H1 (cell line): ENCODE data around the gene ARNT2. TPM values are rescaled to one million over a fixed set of nuclear protein-coding genes. Genes with fewer than 3 reads are reported as not detected.

Source experiments
- BCL11A ChIP-seq, 2 experiments: IDR thresholded peaks; one replicate each; pipeline ENCODE4 v1.6.1; 2011; ENCODE audit warnings: low read depth in 2 of 2, low read length in 2 of 2, mild to moderate bottlenecking in 2 of 2
- CBX5 ChIP-seq: fragments of 300-800, 300-1000 bp; sonication (generic); IDR thresholded peaks from 2 replicates; pipeline ENCODE4 v1.7.1; 2016; ENCODE audit warnings: antibody characterized with exemption, low read length, low read depth
- CHD7 ChIP-seq: fragments of 300-600 bp; sonication (generic); IDR thresholded peaks from 2 replicates; pipeline ENCODE4 v1.7.1; 2012; ENCODE audit warnings: low read length, moderate library complexity, mild to moderate bottlenecking, inconsistent platforms; ENCODE audit not compliant: insufficient replicate concordance
- CTCF ChIP-seq, 3 experiments: IDR thresholded peaks; 1 replicate in 2 of 3; 2 replicates in 1 of 3; pipeline versions ENCODE4 v1.5.1 to v1.6.1; 2011; ENCODE audit warnings: low read length in 3 of 3, mild to moderate bottlenecking in 3 of 3, inconsistent platforms in 2 of 3, low read depth in 1 of 3, moderate library complexity in 1 of 3; ENCODE audit not compliant: insufficient read depth in 1 of 3; ENCODE audit errors: control extremely low read depth in 1 of 3
- RXRA ChIP-seq: IDR thresholded peaks from 2 replicates; pipeline ENCODE4 v1.6.1; 2011; ENCODE audit warnings: low read depth, mild to moderate bottlenecking, low read length, moderate library complexity; ENCODE audit not compliant: insufficient read depth
- SIX5 ChIP-seq: IDR thresholded peaks from 2 replicates; pipeline ENCODE4 v1.6.1; 2011; ENCODE audit warnings: mild to moderate bottlenecking, low read depth, low read length
- polyA plus RNA-seq, 7 experiments: library from polyadenylated mRNA; depleted of rRNA in 3 of 7; stranded (reverse) in 5 of 7; unstranded in 2 of 7; fragments of >200 nt in 5 of 7; fragments of 200-250 nt in 2 of 7; gene quantifications; 1 replicate in 5 of 7; 2 replicates in 1 of 7; 4 replicates in 1 of 7; pipeline versions ENCODE4 v1.2.1 to v1.2.3, GENCODE V29; 2011 to 2013; ENCODE audit warnings: missing spikeins in 2 of 7, mixed read lengths in 2 of 7
- total RNA-seq: library from RNA; stranded (reverse); fragmentation: NEBNext Ultra II Directional; extraction: Animal tissue kit (Norgen Biotek cat#: 25700); gene quantifications from 2 replicates; pipeline ENCODE4 v1.2.1, GENCODE V29; 2021

Gene ARNT2
- total and polyA plus RNA-seq, 2 of the 8 experiments (the other 6 are each of a cell fraction or from before 2014, with no cell fraction given) = 9.5 to 14.6 TPM

DNA sequence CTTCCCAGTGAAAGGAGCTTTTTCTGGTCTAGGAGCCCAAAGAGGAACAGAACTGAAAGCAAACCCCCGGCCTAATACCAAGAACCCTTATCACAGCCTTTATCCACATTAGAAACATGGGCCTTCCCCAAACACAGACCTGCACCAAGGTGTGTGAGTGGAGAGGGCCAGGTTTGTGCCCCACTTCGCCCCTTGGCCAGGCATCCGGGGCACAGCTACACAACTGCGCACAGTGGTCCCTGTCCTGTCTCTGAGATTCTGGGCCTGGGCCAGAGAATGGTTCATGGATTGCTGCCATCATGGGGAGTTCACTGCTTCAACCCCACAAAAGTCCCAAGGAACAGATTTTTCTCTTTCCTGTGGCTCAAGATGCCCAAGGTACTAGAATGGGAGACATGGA is 165.5 kb downstream of the ARNT2 start (continued):
- TF ChIP-seq CHD7 (no peak), RXRA (no peak), CBX5 (no peak), SIX5 (no peak), BCL11A (IDR thresholded peaks at IDR 0.05; ENCODE audit: low read depth in 2 of 2, low read length in 2 of 2) (no peak), CTCF (IDR thresholded peaks at IDR 0.05; ENCODE audit: control extremely low read depth in 1 of 3, insufficient read depth in 1 of 3, low read depth in 1 of 3, low read length in 3 of 3) (no peak)
